T-helper 22 cell (primary cell): Measurements from ENCODE around the gene USP36.
"Not testable (repeated sequence)": the region's sequence is repeated elsewhere in the genome, so short reads cannot be mapped to it uniquely, and the experiment has no call there.

Experiments used
- DNase-seq: peaks from one replicate; pipeline ENCODE4 v3.0.0-alpha.2; 2020; ENCODE audit warnings: low read depth

USP36 gene

DNA sequence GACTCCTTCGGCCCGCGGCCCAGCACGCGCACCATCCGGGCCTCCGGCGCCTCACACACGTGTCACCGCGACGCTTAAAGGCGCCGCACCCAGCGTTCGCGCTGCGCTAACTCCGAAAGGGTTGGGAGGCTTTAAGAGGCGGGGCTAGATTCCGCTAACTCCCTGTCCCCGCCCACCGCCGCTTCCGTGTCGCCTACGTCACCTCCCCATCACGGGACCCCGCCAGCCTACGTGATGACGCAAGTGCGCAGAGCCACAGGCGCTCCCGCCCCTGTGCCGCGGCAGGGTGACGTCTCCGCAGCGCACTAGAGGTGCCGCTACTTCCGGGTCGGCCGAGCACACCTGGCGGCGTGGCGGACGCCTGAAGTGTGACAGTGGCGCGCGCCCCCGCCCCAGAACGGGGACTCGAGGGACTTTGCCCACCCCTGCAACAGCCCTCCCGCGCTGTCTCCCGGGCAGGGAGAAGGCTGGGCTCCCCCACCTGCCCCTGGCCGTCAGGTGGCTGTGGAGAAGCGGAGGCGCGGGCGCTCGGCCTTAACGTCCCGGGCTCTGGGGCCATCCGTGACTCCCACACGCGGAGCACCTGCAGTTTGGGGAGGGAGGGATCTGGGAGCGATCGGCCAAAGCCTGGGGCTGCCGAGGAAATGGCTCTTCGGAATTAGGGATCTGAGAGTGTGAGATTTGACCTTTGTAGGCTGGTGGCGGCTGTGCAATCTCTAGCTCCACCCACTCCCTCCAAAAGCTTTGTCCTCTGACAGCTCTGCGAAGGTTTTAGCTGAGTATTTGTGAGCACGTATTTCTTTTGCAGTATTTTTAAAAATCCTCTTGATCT, at the start of gene USP36:
USP36 (minus strand) TSS at position 35 of the 832 bp plus-strand sequence. CDS start 4,451 bp downstream, outside the sequence.
- peak; percentile 99 for DNase-seq

DNA sequence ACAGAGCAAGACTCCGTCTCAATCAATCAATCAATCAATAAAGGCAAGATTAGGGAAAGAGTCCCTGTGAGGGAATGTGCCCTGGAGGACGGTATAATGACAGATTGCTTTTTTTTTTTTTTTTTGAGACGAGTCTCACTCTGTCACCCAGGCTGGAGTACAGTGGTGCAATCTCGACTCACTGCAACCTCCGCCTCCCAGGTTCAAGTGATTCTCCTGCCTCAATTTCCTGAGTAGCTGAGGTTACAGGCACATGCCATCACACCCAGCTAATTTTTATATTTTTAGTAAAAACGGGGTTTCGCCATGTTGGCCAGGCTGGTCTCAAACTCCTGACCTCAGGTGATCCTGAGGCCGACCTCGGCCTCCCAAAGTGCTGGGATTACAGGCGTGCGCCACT, 49.5 kb upstream of the USP36 start:
- DNase-seq, result not testable (repeated sequence)

DNA sequence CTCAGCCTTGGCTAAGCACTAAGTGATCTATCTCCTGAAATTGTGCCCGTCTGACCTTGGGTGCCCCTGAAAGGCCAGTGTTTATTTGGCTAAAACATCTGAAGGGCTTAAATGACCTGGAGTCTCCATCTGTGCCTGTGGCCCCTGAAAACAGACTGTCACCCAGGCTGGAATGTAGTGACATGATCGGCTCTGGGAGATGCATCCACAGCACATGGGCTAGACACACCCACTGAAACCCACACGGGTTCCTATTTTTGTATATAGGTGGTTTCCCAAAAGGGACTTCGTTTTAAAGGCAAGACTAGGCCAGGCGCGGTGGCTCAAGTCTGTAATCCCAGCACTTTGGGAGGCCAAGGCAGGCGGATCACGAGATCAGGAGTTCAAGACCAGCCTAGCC, 48.9 kb upstream of the USP36 start:
- DNase-seq, result no peak

DNA sequence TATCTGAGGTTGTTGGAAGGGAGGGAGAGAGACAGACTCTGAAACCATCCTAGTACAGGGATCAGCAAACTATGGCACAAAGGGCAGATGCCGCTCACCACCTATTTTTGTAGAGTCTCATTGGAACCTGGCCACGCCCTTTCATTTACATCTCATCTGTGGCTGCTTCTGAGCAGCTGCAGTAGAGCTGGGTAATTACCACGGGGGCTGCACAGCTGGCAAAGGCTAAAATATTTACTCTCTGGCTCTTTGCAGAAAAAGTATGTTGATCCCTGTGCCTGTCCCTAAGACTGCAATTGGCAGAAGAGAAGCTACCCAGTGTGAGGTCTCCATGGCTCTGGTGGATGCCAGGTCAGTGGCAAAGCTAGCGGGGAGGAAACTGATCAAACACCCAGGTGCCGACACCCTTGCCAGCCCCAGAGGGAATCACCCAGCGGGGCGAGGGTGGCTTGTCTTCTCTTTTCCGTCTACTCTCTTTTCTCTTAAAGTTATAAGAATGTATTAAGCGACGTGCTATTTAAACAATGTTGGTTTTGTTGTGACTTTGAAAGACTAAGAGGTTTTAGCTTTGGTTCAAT, 48.4 kb upstream of the USP36 start:
- DNase-seq, result no peak

DNA sequence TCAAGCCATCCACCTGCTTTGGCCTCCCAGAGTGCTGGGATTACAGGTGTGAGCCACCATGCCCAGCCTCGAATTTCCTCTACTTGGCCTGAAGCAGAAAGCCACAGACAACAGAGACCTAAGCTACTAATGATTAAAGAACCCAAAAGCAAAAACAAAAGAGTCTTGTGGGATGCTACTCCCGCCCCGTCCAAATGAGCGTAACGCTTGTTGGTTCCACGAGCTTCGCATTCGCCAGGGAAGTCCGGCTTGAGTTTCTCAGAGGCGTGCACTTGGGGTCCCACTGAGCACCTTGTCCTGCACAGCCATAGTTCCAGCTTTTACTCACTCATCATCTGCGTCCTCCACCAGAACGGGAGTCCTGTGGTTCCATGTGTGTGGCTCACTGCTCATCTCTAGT, 46.3 kb upstream of the USP36 start:
- no peak for DNase-seq

DNA sequence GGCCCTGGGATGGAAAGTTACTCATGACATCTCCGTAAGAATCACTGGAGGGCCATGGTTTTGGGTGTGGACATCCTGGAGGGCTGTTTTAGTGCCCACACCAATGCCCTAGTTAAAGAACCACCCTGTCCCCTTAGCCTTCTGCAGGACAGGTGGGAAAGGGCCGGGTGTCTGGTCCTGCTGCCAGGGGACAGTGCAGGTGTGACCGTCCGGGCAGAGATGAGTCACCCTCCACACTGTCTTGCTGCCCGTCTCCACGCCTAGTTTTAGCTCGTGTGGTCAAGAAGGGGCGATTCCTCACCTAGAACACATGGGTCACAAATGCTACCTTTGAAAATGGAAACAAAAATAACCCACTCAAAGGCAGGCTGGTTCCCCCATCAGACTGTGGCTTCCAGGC, 45.3 kb upstream of the USP36 start:
- no peak for DNase-seq

DNA sequence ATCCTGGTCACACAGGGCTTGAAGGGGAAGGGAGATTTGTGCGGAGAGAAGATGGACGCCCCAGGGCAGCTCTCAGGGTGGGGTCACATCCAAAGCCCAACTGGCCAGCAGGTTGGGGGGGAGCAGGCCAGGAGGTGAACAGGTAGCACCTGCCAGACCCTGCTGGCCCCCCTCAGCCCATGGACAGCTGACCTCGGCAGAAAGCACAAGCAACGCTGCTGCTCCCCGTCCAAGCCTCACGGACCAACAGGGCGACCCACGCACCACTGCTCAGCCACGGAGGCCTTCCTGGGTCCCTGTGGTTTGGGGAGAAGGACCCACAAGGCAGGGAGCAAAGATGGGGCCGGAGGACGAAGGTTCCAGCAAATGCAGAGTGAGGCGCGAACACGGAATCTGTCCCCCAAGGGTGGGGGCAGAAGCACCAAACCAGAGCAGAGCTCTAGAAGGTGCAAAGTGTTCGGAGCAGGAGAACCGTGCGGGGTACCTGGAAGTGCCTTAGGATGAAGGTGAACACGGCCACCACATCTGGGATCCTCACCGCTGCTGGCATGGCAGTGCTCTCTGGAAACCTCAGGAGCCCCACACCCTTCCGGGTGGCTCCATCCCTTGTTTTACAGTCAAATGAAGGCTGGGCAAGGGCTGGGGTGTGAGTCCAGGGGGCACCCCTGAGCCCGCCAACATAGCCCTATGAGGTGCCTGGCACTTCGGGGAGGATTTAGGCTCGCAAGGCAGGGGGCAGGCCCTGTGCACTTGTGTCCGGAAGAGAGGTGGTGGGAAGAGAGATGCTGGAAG, 44.5 kb upstream of the USP36 start:
- DNase-seq, result no peak

DNA sequence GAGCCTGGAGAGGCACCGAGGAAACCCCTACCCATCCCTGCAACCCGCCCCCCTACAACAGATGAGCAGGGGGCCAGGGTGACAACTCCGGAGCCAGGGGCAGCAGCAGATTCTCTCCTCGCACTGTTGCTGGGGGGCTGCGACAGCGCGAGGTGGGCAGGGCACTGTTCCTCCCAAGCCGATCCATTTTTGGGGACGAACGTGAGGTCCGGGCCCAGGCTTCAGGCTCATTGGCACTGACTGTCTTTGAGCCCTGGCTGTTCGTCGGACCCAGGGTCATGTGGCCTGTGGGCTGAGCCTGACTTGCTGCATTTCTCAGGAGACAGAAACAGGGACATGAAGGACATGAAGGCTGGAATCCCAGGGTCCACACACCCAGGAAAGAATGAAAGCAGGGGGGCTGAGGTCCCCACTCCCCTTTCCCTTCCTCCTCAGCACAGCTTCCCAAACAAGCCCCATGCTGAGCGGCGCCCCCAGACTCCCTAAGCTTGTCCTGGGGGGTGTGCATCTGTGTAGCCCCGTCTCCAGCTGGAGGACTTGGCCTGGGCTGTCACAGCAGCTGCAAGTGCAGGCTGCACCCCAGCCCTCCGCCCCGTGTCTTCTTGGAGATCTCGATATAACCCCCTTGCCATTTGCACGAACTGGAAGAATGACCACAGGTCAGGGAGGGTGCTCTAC, 43.7 kb upstream of the USP36 start:
- no peak for DNase-seq

DNA sequence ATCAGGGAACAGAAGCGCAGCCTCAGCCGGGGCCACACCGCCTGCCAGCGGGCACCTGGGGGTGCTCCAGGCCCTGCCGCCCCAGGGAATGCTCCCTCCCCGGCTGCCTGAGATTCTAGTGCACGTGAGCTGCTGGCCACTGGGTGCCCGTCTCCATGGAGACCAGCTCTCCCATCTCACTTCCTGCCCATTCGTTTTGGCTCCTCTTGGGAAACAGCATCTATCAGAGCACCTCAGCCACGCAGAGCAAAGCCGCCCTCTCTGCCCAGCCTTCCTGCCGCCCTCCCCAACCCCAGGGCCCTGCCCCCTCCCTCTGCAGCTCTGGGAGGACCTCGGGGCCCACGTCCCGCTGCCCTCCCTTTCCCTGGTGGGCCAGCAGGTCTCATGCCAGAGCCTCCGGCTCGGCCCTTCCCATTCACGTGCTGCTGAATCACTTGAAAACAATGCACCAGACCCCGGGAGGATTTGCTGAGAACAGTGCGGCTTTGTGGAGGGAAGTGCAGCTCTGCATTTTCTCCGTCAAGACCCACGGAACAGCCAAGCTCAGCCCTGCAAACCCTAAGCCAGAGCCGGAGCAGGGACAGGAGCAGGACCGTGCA, 43.0 kb upstream of the USP36 start:
- DNase-seq, result no peak

DNA sequence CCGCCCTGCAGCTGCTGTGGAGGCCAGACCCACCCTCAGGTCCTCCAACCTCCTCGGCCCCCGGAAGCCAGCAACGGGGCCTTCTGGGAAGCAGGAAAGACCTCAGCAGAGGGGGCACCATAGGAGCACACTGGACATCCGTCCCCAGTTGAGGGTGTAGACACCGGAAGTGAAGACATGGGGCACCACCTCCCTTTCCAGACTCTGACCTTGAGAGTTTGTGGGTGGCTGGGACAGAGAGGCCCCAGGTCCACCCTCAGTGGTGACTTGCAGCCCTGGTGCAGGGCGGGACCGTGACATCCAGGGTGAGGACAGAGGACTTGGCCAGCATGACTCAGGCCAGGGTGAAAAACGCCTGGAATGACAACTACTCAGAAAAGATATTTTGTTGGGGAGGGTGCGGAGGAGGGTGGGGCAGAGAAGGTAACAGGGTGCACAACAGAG, 42.5 kb upstream of the USP36 start:
- no peak for DNase-seq

DNA sequence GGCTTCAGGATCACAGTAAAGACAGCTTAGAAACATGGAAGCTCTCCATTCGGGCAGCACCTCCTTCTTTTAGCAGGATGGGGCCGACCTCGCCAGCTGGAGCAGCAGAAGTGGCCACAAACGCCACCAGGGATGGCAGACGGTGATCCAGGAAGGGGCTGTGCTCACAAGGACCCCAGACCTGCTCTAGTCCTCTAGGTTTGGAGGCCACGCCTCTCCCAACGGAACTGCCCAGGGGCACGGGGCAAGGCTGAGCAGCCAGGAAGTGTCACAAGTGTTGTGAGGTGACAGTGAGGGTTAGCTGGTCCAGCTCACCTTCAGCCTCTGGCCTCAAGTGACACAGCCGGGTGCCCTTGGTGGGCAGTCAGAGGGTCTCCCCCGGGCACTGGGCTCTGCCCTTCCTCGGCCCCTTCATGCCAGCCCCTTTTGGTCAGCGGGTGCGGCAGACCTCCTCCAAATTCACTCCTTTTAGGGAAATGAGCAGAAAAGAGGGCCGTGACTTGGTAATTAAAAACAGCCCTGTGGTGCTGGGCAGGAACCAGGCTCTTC, 42.0 kb upstream of the USP36 start:
- DNase-seq, result no peak

DNA sequence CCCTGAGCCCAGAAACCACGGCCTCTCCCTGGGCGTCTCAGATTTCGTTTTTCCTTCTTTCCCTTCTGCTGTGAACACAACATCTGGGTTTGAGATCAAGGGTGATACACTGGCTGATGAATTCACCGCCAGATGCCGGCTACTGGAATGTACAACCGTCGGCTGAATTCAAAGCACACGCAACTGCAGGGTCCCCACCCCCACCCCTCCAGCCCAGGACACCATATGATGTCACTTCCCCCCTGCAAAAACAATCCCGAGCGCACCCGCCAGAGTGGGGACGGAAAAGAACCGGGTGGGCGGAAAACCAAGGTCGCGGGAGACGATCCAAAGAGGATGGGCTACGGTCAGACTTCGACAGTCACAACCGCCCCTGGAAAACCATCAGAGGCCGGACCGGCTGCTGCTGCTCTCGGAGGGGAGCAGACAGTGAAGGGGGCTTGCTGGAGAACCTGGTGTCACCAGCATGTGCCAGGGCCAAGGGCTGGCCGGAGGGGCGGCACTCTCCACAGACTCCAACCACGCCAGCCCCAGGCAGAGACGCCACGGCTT, 39.1 kb upstream of the USP36 start:
- no peak for DNase-seq

DNA sequence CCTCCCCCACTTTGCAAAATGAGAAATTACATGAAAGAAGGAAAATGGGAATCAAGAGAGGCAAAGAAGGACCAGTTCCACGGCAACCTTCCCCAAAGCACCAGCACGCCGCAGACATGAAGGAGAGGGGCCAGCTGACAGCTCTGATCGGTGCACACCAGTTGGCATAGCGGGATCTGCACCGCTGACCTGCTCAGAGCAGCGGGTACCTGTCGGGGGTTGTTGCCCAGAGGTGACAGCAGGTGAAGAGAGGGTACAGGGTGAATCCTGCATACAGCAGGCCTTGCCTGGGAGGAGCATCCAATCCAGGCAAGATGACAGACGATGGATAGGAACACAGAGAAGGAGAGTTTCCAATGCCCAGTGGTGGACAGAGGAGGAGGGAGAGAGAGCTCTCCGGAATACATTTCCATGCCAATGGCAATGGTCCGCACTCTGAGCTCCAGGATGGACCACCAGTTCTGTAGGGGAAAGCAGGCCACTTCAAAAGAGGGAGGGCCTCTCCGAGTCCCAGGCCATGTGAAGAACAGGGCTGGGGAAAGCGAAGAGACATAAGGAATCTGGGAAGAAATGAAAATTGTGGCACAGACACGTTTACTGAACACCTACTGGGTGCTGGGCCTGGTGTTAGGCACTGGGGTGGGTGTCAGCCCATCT, 38.4 kb upstream of the USP36 start:
- no peak for DNase-seq

DNA sequence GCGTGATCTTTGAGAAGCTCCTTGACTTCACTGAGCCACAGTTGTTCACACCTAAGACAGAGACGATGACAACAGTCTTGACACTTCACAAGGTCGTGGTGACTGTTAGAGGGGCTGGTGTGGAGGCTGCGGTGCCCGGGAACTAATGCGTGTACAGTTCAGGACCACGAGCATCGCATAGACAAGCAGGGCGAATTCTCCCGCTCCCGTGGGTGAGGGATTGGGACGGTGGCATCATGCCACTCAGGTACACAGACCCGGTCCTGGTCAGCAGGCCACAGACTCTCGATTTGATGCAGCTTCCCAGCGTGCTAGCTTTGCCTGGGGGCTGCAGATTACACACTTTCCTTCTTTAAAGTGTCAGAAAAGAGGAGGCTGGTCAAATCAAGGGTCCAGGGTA, 37.6 kb upstream of the USP36 start:
- no peak for DNase-seq

DNA sequence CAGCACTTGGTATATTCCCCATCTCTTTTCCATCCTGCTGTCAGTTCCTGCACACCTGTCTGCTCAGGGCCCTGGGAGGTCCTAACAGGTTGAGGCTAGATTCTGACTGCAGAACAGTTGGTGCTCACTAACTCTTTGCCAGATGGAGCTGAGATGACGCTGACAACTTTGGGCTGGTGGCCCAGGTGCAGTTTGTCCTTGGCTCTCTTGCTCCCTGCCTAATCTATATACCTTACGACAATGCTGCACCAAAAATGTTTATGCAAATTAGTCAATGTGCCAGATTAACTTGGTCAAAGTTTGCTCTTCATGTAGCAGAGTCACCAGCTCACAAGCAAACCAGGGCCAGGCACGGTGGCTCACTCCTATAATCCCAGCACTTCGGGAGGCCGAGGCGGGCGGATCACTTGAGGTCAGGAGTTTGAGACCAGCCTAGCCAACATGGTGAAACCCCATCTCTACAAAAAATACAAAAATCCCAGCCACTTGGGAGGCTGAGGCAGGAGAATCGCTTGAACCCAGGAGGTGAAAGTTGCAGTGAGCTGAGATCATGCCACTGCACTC, 36.4 kb upstream of the USP36 start:
- not testable (repeated sequence) for DNase-seq

DNA sequence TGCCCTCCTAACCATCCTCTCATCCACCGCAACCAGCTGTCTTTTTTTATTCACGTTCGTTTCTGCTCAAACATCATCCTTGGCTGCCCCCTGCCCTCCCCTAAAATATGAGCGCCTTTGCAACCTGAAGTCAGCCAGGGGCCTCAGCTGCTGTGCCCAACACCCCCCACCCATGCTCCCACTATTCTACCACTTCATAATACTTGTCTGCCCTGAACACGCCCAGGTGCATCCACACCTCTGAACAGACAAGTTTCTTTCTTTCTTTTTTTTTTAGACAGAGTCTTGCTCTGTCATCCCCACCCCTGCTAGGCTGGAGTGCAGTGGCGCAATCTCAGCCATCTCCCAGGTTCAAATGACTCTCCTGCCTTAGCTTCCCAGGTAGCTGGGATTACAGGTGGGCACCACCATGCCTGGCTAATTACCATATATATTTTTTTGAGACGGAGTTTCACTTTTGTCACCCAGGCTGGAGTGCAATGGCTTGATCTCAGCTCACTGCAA, 35.5 kb upstream of the USP36 start:
- no peak for DNase-seq

DNA sequence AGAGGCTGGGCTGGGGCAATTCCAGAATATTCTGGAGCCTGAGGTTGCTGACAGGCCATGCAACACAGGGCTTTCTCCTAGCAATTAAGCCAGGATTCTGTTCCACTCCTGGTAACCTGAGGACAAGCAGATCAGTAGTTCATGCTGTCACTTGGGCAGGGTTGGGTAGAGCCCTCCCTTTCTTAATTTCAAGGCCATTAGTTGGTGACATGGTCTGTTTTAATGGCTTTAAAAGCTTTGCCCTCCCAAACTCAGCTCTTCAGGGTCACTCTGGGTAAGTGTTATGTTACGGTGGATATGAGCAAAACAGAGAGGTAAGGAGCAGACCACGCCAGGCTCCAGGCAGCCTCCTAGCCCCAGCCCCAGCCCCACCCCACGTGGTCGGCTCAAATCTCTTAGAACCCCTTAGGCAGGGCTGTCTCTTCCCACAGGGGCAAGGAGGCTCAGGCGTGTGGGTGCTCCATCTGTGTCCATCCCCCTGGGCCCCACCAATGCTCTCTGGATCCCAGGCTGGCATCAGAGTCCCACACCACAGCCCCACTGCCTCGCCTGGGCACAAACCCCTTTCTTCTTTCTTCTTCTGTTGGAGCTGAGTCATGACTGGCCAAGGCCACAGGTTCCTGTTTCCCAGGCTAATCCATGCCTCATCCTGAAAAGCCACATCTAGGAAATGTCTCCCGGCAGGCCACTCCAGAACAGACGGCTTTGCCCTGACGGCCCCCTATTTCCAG, 34.9 kb upstream of the USP36 start:
- DNase-seq, result no peak

DNA sequence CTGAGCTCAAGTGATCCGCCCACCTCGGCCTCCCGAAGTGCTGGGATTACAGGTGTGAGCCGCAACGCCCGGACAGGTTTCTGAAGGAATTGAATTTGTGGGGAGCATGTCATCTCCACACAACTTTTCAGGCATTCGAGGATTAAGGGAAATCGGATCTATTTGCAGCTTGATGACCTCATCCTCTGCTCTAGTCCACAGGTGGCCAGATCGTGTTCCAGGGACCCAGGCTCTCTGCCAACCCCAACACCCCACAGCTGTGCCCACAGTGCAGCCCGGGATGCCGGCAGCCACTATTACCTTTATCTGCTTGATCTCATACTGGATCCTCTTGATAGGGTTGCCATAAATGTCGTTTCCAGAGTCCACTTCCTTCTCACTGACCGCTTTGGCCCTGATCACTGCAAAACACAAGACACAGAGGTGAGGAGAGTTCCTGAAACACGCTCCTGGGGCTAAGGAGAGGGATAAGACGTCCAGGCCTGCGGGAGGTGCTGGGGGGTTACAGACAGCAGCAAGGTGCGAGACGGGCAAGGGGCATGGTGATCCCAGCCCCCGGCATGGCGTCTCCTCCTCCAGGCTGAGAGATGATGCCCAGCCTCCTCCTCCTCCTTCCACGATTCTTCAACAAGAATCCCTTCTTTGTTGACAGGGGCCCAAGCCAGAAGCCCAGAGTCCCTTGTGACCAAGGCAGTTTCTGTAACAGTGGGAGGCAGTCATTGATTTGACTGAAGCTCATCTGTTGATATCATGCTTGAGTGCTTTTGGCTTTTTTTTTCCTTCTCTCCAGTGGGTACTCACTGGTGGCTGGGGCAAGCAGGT, 33.1 kb upstream of the USP36 start:
- DNase-seq, result no peak

DNA sequence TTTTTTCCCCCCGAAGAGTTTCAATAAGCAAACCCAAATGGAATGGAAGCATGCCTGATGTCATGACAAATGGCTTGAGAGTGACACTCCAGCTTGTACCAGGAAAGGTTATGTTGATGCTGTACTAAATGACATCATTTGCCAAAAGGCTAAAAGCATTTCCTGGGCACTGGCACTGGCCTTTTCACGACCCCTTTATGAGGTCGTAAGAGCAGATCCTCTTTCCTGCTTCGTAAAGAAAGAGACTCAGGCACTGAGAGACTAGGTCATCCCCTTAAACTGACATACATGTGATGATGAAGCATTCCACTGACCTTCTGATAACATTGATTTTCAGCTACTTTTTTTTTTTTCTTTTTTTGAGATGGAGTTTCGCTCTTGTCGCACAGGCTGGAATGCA, 31.9 kb upstream of the USP36 start:
- no peak for DNase-seq
